Measurements from ENCODE around the gene MYPN.
"Not testable (repeated sequence)": the region's sequence is repeated elsewhere in the genome, so short reads cannot be mapped to it uniquely, and the experiment has no call there.

Gene MYPN

GRCh38 chr10:68179016-68179415 is 69.7 kb downstream of the MYPN start:
- no peak for DNase-seq

- DNase-seq, result no peak
Observed at GRCh38 chr10:68180490-68180889, 71.2 kb downstream of the MYPN start.

GRCh38 chr10:68184546-68184945 is 75.3 kb downstream of the MYPN start:
- DNase-seq, result no peak

- DNase-seq, result no peak
Observed at GRCh38 chr10:68185085-68185484, 75.8 kb downstream of the MYPN start.

GRCh38 chr10:68188835-68189234 is 79.5 kb downstream of the MYPN start:
- no peak for DNase-seq

- DNase-seq, result no peak
Observed at GRCh38 chr10:68192113-68192512, 82.8 kb downstream of the MYPN start.

GRCh38 chr10:68194290-68194689 is 85.0 kb downstream of the MYPN start:
- no peak for DNase-seq

- DNase-seq, result not testable (repeated sequence)
Observed at GRCh38 chr10:68195776-68196175, 86.5 kb downstream of the MYPN start.

GRCh38 chr10:68196701-68197100 is 87.4 kb downstream of the MYPN start:
- DNase-seq, result no peak

- DNase-seq, result peak; percentile 92
Observed at GRCh38 chr10:68202960-68203353, 93.7 kb downstream of the MYPN start.

- peak; percentile 74 for DNase-seq
Observed at GRCh38 chr10:68208424-68209042, 99.2 kb downstream of the MYPN start.

GRCh38 chr10:68211669-68212068 is 102.4 kb downstream of the MYPN start:
- no peak for DNase-seq

GRCh38 chr10:68212721-68213352 is 103.5 kb downstream of the MYPN start:
- peak; percentile 58 for DNase-seq

GRCh38 chr10:68218786-68219185 is 109.5 kb downstream of the MYPN start:
- DNase-seq, result no peak

GRCh38 chr10:68221196-68221595 is 111.9 kb downstream of the MYPN start:
- DNase-seq, result peak; percentile 31

GRCh38 chr10:68222391-68222790 is 113.1 kb downstream of the MYPN start:
- peak; percentile 31 for DNase-seq

- no peak for DNase-seq
Observed at GRCh38 chr10:68223535-68224165, 114.4 kb downstream of the MYPN start.

GRCh38 chr10:68224810-68225209 is 115.5 kb downstream of the MYPN start:
- no peak for DNase-seq

GRCh38 chr10:68230268-68230667 is 121.0 kb downstream of the MYPN start:
- DNase-seq, result no peak

GRCh38 chr10:68231106-68231816 is 122.0 kb downstream of the MYPN start:
- DNase-seq, result peak; percentile 56

GRCh38 chr10:68231817-68232251 is 122.5 kb downstream of the MYPN start, which contains the start of gene ATOH7:
Gene ATOH7 (minus strand): TSS chr10:68232113. CDS start chr10:68231677, 436 bp downstream.
- no peak for DNase-seq

- DNase-seq, result no peak
Observed at GRCh38 chr10:68233046-68233445, 123.8 kb downstream of the MYPN start.

GRCh38 chr10:68235111-68235510 is 125.8 kb downstream of the MYPN start:
- DNase-seq, result no peak

- no peak for DNase-seq
Observed at GRCh38 chr10:68235581-68235980, 126.3 kb downstream of the MYPN start.
